ENCODE data around the gene RALA.

- TF ChIP-seq CTCF (IDR thresholded peaks at IDR 0.05) (no peak), POLR2A (IDR thresholded peaks at IDR 0.05) (no peak)
Measured at GRCh38 chr7:39673868-39674267, 50.5 kb downstream of the RALA start.
